ENCODE results near the gene FUBP3.

Gene FUBP3

DNA sequence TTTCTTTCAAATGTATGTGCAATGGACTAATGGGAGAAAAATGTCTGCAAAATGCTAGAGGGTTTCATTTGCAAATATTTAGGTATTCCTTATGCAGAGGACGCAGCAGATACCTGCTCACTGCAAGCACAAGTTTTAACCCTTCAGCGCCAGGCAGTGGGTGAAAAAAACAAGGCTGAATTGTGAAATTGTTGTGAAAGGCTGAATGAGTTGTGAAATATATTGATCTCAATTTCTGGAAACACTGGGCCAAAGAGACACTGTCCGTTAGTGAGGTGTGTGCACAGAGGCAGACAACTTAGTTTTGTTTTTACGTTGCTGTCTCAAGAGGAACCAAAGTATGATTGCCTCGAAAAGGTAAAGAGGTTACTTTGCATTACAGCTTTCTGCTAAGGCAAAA lies 18.8 kb downstream of the FUBP3 start:
- Histone ChIP-seq H3K27me3 (ENCODE audit: low read length) (no peaks in the 10 kb centered on the region), H3K4me2 (ENCODE audit: low read depth, low read length, poor library complexity, severe bottlenecking) (no peak overlapping the region), H2AFZ (ENCODE audit: low read depth, low read length, severe bottlenecking) (no peak overlapping the region), H4K20me1 (ENCODE audit: low read depth, low read length) (no peaks in the 10 kb centered on the region), H3K9me2 (replicated peaks; ENCODE audit: insufficient read depth, low read length) (no peaks in the 10 kb centered on the region), H3K27ac (ENCODE audit: low read depth, low read length) (no peak overlapping the region), H3K79me2 (ENCODE audit: insufficient read depth, low read length) (peaks cover 22% of the 10 kb centered on the region; the same call in 1 of the 2 replicates), H3K9me3 (ENCODE audit: insufficient read depth, low read length) (no peaks in the 10 kb centered on the region), H3K9ac (ENCODE audit: low read length) (no peak overlapping the region), H3F3A (ENCODE audit: insufficient read depth) (no peaks in the 10 kb centered on the region), H3K36me3 (ENCODE audit: low read length) (peaks cover 9% of the 10 kb centered on the region; the same call in 1 of the 2 replicates), H3K4me3 (ENCODE audit: insufficient read depth, low read length, poor library complexity, severe bottlenecking) (no peak overlapping the region)
- TF ChIP-seq EZH2phosphoT487 (conservative IDR thresholded peaks at IDR 0.05; ENCODE audit: low read length): no peak
- TF ChIP-seq, protein P1, sequence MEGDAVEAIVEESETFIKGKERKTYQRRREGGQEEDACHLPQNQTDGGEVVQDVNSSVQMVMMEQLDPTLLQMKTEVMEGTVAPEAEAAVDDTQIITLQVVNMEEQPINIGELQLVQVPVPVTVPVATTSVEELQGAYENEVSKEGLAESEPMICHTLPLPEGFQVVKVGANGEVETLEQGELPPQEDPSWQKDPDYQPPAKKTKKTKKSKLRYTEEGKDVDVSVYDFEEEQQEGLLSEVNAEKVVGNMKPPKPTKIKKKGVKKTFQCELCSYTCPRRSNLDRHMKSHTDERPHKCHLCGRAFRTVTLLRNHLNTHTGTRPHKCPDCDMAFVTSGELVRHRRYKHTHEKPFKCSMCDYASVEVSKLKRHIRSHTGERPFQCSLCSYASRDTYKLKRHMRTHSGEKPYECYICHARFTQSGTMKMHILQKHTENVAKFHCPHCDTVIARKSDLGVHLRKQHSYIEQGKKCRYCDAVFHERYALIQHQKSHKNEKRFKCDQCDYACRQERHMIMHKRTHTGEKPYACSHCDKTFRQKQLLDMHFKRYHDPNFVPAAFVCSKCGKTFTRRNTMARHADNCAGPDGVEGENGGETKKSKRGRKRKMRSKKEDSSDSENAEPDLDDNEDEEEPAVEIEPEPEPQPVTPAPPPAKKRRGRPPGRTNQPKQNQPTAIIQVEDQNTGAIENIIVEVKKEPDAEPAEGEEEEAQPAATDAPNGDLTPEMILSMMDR (IDR thresholded peaks at IDR 0.05; ENCODE audit: insufficient read depth, low read length, poor library complexity, severe bottlenecking): no peak

DNA sequence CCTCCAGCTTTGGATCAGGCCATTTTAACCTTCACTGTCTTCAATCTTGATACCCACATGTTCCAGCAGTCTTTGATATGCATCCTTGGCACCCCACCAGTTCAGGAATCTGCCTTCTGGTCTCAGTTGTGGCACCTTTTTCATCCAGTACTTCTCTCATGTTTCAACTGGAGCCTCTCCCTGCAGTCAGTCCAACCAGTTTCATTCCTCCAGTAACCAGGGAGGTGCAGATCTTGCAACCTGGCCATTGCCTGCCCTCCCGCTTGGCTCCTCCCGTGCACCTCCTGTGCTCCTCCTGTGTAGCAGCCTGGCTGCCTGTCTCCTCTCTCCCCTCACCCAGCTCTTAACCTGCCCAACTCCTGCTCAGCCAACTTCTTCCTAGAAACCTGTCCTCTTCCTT lies 20.2 kb downstream of the FUBP3 start:
- Histone ChIP-seq H3K9me3 (ENCODE audit: insufficient read depth, low read length) (no peaks in the 10 kb centered on the region), H2AFZ (ENCODE audit: low read depth, low read length, severe bottlenecking) (no peak overlapping the region), H3K4me3 (ENCODE audit: insufficient read depth, low read length, poor library complexity, severe bottlenecking) (no peak overlapping the region), H3K27me3 (ENCODE audit: low read length) (no peaks in the 10 kb centered on the region), H4K20me1 (ENCODE audit: low read depth, low read length) (no peaks in the 10 kb centered on the region), H3K9me2 (replicated peaks; ENCODE audit: insufficient read depth, low read length) (no peaks in the 10 kb centered on the region), H3K4me2 (ENCODE audit: low read depth, low read length, poor library complexity, severe bottlenecking) (no peak overlapping the region), H3K36me3 (ENCODE audit: low read length) (peaks cover 9% of the 10 kb centered on the region; the same call in 1 of the 2 replicates), H3K27ac (ENCODE audit: low read depth, low read length) (no peak overlapping the region), H3F3A (ENCODE audit: insufficient read depth) (no peaks in the 10 kb centered on the region), H3K9ac (ENCODE audit: low read length) (no peak overlapping the region), H3K79me2 (ENCODE audit: insufficient read depth, low read length) (peaks cover 12% of the 10 kb centered on the region; the same call in 1 of the 2 replicates)
- no peak for TF ChIP-seq EZH2phosphoT487 (conservative IDR thresholded peaks at IDR 0.05; ENCODE audit: low read length)

DNA sequence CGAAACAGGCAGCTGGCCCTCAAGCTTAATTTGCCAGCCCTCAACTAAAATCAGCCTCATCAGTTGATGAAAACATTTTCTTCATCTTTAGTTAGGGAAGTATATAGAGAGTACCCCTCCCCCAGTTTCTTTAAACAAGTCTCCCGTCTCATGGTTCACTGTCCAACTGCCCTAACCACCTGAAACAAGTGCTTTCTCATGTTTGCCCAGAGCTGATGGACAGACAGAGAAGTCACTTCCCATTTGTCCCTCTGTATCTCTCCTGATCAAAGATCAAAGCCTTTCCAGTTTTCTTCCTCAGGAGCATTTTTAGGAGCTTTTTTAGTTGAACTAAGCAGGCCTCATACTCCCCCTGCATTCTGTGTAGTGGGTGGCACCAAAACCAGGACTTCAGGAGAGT lies 21.7 kb downstream of the FUBP3 start:
- H3K9me2 ChIP-seq (replicated peaks; ENCODE audit: insufficient read depth, low read length): no peaks in the 10 kb centered on the region
- H3K36me3 ChIP-seq (ENCODE audit: low read length): 0 out of 2 replicates have a peak, but pooled peaks cover 2% of the 10 kb centered on the region
- no peak overlapping the region for H2AFZ ChIP-seq (ENCODE audit: low read depth, low read length, severe bottlenecking)
- H3K9me3 ChIP-seq (ENCODE audit: insufficient read depth, low read length): no peaks in the 10 kb centered on the region
- no peak overlapping the region for H3K27ac ChIP-seq (ENCODE audit: low read depth, low read length)
- no peak overlapping the region for H3K9ac ChIP-seq (ENCODE audit: low read length)
- no peak for TF ChIP-seq EZH2phosphoT487 (conservative IDR thresholded peaks at IDR 0.05; ENCODE audit: low read length)
- TF ChIP-seq, protein P1 (IDR thresholded peaks at IDR 0.05; ENCODE audit: insufficient read depth, low read length, poor library complexity, severe bottlenecking): no peak
- H3K4me2 ChIP-seq (ENCODE audit: low read depth, low read length, poor library complexity, severe bottlenecking): no peak overlapping the region
- no peaks in the 10 kb centered on the region for H3K27me3 ChIP-seq (ENCODE audit: low read length)
- H3F3A ChIP-seq (ENCODE audit: insufficient read depth): no peaks in the 10 kb centered on the region
- no peak overlapping the region for H3K4me3 ChIP-seq (ENCODE audit: insufficient read depth, low read length, poor library complexity, severe bottlenecking)
- 0 out of 2 replicates have a peak, but pooled peaks cover under 1% of the 10 kb centered on the region for H3K79me2 ChIP-seq (ENCODE audit: insufficient read depth, low read length)
- no peaks in the 10 kb centered on the region for H4K20me1 ChIP-seq (ENCODE audit: low read depth, low read length)

DNA sequence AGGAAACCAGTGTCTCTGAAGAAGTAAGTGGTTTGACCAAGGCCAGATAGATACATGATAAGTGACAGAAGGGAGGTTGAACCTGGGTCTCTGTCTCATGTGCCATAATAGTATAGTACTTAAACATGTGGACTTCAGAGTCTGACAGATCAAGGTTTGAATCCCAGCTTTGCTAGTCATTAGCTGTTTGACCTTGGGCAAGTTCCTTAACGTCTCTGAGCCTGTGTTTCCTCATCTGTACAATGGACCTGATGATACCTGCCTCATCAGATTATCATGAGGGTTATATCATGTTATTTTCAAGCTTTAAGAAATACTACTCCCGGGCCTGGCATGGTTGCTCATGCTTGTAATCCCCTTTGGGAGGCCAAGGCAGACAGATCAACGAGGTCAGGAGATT lies 24.9 kb downstream of the FUBP3 start:
- H3K27ac ChIP-seq (ENCODE audit: low read depth, low read length): no peak overlapping the region
- H3F3A ChIP-seq (ENCODE audit: insufficient read depth): no peaks in the 10 kb centered on the region
- no peaks in the 10 kb centered on the region for H3K9me2 ChIP-seq (replicated peaks; ENCODE audit: insufficient read depth, low read length)
- H4K20me1 ChIP-seq (ENCODE audit: low read depth, low read length): no peaks in the 10 kb centered on the region
- H3K79me2 ChIP-seq (ENCODE audit: insufficient read depth, low read length): no peaks in the 10 kb centered on the region
- no peaks in the 10 kb centered on the region for H3K36me3 ChIP-seq (ENCODE audit: low read length)
- H3K9me3 ChIP-seq (ENCODE audit: insufficient read depth, low read length): no peaks in the 10 kb centered on the region
- no peak overlapping the region for H3K4me2 ChIP-seq (ENCODE audit: low read depth, low read length, poor library complexity, severe bottlenecking)
- no peaks in the 10 kb centered on the region for H3K27me3 ChIP-seq (ENCODE audit: low read length)
- H2AFZ ChIP-seq (ENCODE audit: low read depth, low read length, severe bottlenecking): no peak overlapping the region
- TF ChIP-seq, protein P1 (IDR thresholded peaks at IDR 0.05; ENCODE audit: insufficient read depth, low read length, poor library complexity, severe bottlenecking): no peak
- TF ChIP-seq EZH2phosphoT487 (conservative IDR thresholded peaks at IDR 0.05; ENCODE audit: low read length): no peak
- no peak overlapping the region for H3K4me3 ChIP-seq (ENCODE audit: insufficient read depth, low read length, poor library complexity, severe bottlenecking)
- no peak overlapping the region for H3K9ac ChIP-seq (ENCODE audit: low read length)

All from SU-DHL-6 (cell line).